Activated CD4-positive, alpha-beta T cell treated with anti-CD3 and anti-CD28 coated beads for 1 hour (primary cell): Measurements from ENCODE around the gene ANKS1B.
"Not testable (repeated sequence)": the region's sequence is repeated elsewhere in the genome, so short reads cannot be mapped to it uniquely, and the experiment has no call there.

Experiments used
- DNase-seq: peaks from one replicate; pipeline ENCODE4 v3.0.0-alpha.2; 2020

ANKS1B gene

DNA sequence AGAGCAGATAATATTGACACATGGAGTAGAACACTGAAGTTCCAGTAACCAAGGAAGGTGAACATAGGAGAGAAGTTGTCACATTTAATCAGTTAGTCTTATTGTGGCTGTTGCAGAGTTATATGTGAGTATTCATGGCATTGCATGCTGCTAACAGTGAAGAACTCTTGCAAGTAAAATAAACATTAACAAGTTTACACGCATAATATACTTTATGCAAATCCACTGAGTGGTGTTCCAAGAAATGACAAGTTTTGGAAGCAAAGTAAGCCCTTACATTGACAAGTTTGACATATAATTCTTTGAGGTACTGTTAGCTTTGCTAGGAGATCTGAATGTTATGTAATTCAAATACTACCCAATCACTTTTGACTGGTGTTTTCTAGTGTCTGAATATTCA, 125.6 kb downstream of the ANKS1B start:
- no peak for DNase-seq

DNA sequence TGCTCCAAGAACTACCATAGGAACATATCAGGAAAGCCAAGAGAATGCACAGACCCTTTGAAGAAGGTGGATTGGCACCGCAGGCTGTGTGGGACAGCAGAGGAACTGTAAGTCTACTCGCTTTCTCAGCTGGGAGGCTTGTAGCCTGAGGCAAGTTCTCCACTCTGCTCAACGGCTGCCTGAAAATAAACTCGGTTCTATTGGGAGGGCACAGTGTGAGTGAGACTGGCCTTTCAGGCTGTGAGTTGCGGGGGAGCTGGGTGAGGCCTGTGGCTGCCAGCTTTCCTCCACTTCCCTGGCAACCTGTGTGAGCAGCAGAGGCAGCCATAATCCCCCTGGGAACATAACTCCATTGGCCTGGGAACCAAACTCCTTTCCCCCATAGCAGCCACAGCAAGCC, 132.1 kb downstream of the ANKS1B start:
- DNase-seq: no peak

DNA sequence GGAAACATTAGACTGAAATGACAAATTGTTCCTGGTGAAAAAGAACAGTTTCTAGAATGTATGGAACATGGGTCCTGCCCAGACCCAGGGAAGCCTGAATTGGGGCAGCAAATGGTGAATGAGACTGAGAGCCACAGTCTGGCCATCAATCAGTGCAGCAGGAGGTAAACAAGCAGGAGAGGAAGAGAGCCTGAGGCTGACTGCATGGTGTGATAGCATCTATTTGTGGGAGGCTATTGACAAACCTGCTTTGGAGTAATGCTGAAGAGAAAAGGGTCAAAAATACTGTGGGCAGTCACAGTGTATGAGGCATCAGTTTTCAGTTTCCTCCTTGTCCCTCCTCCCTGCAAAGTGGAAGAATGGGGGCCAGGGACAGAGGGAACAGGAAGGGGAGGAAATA, 136.8 kb downstream of the ANKS1B start:
- DNase-seq: no peak

DNA sequence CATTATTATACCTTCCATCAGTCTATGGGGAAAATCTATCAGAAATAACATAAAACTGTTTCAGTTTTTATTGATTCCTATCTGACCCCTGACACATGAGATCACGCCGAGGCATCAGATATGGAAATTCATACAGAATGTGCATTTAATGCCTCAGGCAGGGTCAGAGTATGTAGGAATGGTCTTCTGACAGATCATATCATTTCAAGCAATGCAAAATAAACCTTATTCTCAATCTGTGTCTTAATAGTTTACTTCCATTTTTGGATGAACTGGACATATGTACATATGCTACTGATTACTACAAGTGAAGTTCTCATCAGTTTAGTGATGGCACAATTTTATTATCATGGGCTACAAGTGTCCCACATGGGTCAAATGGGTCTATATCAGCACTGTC, 150.0 kb downstream of the ANKS1B start:
- DNase-seq: no peak

DNA sequence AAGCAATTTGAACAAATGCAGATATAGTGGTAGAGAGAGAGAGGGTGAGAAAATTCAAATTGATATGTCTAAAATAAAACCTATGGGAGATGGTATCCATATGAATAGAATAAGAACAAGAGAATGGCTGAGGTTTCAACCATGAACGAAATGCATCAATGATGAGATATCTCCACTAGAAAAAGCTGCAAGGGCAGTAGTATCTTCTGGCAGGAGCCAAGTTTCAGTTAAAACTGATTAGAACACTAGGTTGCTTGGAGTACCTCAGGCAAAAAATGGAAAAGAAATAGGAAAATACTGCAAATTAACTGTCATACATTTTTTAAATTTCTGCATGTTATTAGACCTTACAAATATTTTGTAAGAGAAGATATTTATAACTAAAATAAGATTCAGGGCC, 151.3 kb downstream of the ANKS1B start:
- no peak for DNase-seq

DNA sequence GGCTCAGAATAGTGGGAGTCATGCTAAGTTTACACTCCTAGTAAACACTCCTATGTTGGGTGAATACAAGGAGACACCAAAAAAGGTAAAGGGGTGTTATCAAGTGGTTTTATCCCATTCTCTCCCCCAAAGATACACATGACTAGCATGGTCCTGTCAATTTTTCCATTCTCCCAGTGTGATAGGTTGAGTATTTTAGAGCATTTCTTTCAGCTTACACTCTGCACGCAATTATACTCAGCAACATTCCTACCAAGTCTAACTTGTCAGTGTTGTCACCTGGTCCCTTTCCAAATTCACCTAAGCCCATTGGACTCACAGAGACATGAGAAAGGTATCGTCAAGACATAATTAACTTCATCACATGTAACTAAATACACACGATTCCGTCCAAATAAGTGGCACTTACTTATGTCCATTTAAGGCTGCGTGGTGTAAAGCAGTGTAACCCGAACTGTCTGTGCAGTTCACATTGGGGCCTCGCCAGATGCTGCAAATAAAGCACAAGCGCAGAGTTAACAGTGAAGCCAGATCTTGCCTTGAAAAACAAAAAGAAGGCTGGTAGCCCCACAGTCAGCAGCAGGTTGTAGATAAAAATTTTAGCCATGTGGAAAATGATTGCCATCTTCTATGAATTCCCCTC, 159.7 kb downstream of the ANKS1B start:
- DNase-seq: no peak

DNA sequence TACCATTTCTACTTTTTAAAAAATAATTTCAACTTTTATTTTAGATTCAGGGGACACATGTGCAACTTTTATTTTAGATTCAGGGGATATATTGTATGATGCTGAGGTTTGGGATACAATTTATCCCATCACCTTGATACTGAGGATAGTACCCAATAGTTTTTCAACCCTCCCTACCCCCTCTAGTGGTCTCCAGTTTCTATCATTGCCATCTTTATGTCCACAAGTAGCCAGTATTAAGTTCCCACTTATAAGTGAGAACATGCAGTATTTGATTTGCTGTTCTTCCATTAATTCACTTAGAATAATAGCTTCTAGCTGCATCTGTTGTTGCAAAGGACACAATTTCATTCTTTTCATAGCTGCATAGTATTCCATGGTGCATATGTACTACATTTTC, 162.5 kb downstream of the ANKS1B start:
- DNase-seq: no peak

DNA sequence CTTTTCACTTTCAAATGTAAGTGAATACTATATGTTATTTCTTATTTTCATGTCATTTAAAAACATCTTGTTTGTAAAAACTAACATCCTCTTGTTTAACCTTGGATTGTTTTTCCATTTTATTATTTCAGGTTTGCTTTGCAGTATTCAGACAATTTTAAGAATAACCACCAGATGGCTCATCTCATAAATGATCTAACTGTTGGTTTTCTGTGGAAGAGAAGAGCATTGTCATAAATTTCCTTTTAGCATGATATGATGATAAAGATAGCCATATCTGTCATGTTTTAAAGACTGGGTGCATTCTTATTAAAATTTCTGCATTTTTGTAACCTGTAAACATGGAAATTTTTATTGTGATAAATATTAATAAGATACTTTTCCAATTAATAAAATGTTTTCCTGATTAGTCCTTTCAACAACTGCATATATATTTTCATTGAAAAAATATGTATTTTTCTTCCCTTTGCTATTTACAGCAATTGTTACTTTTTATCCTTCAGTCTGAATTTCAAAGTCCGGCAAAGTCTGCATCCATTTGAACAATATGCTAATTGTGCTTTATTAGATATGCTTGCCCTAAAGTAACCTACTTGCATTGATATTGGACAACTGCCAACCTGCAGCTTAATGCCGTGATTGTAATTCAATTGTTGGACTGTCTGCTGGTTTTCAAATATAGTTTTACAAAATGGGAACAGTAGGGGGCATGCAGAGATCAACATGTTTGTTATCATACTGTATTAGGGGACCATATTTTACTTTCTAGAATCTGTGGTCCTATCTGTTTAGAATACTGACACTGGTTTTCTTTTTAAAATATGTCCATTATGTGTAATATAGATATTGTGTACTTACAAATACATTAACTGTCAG, 173.8 kb downstream of the ANKS1B start:
- no peak for DNase-seq

DNA sequence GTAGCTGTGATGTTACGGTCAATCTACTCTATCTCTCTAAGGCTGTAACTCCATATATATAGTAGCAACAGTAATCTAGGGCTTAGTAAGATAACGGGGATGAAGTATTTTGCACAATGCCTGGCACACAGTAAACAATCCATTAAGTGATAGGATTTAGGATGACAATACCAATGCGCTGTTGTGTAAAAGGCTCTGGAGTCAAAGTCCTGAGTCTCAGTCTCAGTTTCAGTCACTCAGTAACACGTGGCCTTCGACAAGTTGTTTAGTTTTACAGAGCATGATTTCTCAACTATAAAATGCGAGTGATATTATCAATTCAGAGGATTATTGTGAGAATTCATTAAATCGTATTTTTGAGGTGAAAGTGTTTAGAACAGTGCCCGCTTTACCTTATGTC, 174.8 kb downstream of the ANKS1B start:
- DNase-seq: no peak

DNA sequence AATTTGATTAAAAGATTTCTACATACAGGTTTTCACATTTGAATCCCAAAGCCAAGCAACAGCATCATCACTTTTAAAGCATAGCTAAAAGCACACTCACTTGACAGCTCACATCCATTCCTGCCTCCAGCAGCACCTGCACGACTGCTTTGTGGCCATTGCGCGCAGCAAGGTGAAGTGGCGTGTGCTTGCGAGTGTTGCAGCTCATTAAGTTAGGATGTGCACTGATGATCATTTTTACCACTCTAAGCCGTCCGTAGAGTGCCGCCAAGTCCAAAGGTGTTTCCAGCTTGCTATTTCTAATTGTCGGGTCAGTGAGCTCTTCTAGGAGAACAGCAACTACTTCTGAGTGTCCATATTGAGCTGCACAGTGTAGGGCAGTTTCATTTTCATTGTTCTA, 178.4 kb downstream of the ANKS1B start:
- DNase-seq: no peak

DNA sequence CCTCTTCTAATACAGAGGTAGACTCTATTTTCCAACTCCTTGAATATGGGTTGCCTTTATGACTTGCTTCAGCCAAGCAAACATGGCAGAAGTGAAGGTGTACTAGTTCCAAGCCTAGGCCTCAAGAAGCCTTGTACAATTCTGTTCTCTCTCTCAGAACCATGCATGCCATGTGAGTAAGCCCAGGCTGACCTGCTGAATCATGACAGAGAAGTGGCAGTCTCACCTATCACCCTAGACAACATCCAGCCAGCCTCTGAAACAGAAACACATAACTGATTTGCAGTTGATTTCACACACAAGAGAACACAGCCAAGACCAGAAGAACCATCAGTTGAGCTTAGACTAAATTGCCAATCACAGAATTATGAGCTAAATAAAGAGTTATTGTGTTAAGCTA, 180.0 kb downstream of the ANKS1B start:
- no peak for DNase-seq

DNA sequence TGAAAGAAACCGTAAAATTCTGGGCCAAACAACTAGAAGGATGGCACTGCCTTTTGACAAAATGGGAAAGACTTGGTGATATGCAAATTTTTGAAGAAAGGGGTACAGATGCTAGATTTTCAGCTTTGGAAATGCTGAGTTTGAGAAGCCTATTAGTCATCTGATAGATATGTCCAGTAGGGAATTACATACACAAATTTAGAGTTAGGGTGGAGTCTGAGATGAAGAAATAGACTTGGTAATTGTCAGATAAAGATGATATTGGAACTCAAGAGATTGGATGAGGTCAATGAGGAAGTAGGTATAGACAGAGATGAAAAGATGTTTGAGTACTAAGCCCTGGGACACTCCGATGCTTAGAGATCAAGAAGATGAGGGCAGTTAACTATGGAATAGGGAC, 184.1 kb downstream of the ANKS1B start:
- DNase-seq: no peak

DNA sequence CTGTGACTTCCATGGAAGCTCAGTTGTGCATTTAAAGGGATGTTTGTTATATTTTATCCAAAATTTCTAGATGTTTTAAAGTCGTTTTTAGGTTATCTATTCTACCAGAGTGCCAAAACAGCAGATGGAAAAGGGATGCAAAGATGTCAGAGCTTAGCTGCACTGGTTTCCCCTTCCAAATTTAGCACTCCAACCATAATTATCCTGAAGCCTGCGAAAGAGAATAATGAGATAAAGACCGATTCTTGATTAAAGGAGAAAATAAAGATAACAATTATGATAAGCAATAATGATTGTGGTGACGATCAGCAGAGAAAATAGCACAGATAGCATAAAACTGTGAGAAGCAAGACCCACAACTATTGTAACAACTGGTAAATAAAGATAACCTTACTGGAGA, 186.8 kb downstream of the ANKS1B start:
- not testable (repeated sequence) for DNase-seq

DNA sequence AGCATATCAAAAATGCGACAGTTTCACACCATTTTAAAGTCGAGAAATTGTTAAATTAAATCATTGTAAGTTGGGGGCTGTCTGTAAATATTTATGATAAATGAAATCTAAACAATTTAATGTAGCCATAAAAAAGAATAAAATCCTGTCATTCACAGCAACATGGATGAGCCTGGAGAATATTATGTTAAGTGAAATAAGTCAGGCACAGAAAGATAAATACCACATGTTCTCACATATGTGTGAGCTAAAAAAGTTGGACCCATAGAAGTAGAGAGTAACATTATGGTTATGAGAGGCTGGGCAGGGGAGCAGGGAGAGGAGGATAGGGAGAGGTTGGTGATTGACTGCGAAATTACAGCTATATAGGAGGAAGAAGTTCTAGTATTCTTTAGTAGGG, 201.3 kb downstream of the ANKS1B start:
- DNase-seq: no peak

DNA sequence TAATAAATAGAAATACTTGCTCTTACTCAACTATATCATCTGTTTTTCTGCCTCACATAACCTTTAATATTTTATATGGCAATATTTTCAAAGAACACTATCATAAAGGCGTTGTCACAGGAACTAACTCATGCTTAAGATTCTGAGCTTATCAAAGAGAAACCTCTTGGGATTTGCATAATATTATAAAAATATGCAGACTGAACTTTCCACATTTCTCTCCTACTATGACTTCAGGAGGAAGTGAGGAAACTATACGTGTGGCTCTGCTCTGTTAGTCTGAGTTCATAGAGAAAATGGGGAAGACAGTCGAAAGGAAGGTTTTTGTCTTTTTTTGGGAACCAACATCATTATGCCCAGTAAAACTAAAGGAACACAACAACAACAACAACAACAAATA, 212.5 kb downstream of the ANKS1B start:
- DNase-seq: no peak

DNA sequence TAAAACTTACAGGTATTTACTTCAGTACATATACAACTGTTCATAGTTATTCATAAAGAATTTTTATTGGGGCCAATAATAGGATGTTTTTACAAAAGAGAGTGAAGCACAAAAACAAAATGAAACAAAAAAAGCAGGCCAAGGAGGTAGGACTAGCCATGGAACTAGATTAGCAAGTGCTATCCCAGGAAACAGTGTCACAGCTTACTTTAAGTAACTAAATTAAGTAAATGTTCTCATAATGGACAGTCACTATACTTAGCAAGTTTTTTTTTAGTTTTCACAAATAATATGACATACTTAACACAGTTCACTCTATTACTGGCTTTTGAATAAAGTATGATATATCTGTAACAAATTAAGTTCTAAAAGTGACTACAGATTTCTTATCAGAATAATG, 213.1 kb downstream of the ANKS1B start:
- no peak for DNase-seq

DNA sequence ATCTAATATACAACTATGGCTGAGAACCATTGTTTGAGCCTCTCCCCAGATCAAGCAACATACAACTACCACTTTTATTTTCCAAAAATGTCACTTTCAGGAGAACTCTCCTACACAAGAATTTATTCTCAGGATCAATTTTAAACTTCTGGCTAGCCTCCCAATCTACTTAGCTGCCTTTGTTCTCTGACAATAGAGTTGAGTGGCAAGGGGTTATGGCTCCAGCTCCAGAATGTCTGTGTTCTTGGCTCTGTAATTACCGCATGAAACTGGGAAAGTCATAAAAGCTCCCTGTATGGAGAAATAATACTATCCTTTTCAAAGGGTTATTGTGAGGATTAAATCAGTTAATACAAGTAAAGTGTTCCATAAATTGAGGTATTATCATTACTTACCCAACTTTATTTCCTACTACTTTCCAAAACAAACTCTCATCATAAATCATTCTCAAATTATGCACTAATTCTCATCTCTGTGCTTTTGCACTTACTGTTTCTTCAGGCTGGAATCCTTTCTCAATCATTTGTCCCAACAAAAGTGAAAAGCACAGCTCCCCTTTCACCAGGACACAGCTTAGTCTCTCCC, 215.2 kb downstream of the ANKS1B start:
- DNase-seq: no peak

DNA sequence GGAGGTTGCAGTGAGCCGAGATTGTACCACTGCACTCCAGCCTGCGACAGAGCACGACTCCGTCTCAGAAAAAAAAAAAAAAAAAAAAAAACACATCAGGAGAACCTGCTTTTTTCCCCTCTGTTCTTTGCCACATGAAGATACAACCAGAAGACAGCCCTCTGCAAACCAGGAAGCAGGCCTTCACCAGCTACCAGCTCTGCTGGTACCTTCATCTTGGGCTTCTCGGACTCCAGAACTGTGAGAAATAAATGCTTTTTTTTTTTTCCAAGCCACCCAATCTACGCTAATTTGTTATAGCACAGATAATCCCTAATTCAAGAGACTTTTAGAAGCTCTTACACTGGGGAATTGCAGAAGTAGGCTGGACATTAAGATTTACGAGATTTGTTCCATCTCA, 216.0 kb downstream of the ANKS1B start:
- no peak for DNase-seq

DNA sequence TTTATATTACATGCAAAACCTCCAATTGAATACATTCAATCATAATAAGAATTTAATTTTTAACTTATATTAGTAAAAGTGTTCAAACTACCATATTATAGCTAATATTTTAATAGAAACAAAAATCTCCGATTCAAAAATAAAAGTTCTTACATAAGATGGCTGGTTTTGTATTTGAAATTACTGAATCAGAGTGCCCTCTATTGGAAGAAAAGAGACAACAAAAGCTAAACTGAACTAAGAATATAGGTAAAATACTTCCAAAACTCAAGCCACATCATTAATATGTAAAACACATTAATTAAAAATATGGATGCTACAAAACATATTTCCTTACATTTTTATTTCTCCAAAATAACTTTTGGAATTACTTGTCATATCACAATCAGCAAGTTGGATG, 216.9 kb downstream of the ANKS1B start:
- no peak for DNase-seq

DNA sequence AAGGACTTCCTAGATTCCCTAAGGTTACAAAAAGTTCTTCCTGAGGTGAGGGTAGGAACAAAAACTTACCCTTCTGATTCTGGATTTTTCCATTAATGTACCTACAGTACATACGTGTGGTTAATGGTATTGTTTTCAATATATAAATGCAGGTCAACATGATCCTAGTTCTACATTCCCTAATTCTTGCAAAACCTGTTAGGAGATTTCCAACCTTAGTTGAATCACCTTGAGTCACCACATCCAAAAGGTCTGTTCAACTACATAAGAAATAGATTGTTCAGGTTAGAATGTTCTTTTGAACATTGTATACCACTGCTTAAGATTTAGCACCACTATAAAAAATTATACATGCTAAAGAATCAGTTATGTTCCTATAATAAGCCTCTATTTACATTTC, 218.3 kb downstream of the ANKS1B start:
- no peak for DNase-seq

DNA sequence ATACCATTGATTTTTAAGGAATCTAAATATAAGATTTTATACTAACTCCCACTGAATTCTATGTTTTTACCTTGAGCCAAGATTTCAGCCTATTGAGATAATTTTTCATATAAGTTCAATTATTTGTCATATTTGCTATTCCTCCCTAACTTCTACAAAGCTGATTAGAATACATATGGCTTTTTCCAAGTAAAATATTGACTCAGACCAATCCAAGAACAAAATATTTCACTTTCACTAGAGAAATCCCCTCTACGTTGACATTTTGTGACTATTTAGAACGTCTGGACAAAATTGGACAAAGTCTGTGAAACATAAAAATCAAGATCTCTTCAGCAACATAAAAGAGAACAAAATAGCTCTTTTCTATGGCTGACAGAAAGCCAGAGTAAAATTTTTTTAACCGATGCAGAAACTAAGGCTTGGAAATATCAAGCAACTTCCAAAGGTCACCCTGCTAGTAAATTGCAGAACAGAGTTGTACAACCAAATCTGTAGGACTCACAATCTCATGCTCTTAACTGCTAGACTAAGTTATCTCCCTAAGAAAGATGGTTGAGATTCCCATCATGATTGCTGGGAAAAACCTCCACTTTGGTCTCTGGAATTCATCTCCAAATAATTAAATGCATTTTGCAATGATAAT, 219.1 kb downstream of the ANKS1B start:
- DNase-seq: no peak

DNA sequence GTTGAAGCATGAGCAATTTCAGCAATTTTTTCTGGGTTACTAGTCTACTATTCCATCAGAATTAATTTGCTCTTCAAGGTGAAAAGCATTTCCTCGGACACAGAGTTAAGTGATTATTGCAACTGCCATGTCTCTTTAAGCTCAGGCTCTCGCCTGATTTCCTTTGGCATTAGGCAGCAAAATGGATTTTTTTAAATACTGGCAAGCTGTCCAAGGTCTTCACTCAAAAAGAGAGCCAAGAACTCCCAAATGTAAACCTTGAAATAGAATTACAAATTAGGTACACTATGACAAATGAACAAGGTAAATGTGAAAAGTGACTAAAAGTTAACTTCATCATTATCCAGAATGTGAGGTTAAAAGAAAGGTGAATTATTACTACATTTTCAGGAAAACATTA, 225.3 kb downstream of the ANKS1B start:
- no peak for DNase-seq

DNA sequence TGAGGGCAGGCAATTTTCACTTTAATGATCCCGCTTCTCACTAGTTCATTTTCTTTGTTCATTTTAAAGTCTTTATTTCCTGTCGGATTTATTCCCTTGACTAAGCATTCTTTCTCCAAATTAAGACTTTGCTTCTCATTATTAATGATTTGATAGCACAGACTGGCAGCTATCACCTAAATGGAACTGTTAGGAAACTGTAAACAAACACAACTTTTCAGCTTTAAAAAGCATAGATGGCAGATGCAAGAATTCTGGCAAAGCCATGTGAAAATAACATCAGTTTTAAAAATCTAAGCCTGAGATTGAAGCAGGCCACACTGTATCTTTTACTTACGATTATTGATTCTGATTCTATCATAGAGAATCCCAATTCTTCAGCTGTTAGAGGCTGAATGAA, 225.7 kb downstream of the ANKS1B start:
- DNase-seq: no peak

DNA sequence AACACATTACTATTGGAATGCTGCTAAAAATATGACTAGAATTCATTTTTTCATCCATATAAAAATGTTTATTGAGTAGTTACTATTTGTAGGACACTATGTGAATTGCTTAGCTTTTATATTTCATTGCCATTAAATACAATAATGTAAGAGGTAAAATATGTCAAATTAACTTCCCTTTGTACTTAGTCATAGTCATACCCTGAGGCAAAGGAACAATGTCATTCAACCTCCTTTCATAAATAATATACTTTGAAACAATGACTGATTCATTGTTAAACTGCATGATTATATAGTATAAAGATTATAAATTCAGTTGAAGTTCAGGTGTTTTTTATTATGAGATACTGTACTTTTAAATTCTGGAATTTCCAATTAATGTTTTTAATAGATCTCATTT, 232.0 kb downstream of the ANKS1B start:
- no peak for DNase-seq
